GM12864 (cell line): ENCODE data around the gene COL18A1.

Experiments
- DNase-seq: peaks from one replicate; pipeline ENCODE4 v3.0.0-alpha.2; 2011; ENCODE audit warnings: low read depth
- H3K4me3 ChIP-seq: 2 replicates; pipeline ENCODE4 v1.5.1; 2011; ENCODE audit warnings: mild to moderate bottlenecking, low read depth, low read length, control low read depth
- TF ChIP-seq, protein P1 (sequence below): IDR thresholded peaks from 2 replicates; pipeline ENCODE4 v1.5.1; 2011; ENCODE audit warnings: low read depth, mild to moderate bottlenecking, moderate library complexity, low read length, control low read depth, inconsistent platforms; ENCODE audit errors: missing control alignments

COL18A1 gene

DNA sequence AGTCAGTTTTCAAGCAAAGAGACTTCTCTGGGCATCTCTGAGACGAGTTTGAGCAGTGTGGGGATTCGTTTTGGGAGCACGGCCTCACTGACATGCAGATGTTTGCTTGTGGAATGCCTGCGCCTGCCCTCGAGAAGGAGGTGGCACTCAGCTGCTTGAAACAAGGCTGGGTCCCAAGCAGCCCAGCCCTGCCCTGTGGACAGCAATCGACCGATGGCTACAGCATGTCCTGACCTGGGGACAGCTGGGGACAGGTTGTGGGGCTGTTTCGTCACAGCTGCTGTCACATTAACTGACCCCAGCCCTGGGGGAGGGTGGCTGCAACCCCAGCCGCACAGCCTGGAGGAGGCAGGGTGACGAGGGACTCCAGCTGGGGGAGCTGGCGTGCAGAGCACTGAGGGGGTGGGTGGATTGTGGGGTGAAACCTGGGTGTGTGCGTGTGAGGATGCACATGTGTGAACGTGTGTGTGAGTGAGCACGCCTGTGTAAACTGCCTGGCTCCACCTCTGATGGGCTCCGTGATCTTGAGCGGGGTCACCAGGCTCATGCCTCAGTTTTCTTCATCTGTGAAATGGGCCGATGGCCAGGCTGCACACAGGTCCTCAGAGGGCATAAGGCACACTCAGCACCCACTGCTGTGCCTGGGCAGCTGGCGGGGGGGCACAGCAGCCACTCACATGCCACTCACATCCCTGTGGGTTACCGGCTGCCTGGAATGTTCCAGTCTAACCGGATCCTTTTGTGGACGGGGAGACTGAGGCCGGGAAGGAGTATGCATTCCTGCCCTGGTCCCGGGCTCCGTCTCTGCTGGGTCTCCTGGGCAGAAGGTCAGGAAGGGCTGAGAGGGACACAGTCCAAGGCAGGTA, 49.3 kb downstream of the COL18A1 start:
- no peak overlapping the region for H3K4me3 ChIP-seq
- TF ChIP-seq, protein P1, sequence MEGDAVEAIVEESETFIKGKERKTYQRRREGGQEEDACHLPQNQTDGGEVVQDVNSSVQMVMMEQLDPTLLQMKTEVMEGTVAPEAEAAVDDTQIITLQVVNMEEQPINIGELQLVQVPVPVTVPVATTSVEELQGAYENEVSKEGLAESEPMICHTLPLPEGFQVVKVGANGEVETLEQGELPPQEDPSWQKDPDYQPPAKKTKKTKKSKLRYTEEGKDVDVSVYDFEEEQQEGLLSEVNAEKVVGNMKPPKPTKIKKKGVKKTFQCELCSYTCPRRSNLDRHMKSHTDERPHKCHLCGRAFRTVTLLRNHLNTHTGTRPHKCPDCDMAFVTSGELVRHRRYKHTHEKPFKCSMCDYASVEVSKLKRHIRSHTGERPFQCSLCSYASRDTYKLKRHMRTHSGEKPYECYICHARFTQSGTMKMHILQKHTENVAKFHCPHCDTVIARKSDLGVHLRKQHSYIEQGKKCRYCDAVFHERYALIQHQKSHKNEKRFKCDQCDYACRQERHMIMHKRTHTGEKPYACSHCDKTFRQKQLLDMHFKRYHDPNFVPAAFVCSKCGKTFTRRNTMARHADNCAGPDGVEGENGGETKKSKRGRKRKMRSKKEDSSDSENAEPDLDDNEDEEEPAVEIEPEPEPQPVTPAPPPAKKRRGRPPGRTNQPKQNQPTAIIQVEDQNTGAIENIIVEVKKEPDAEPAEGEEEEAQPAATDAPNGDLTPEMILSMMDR = no peak
- no peak for DNase-seq

DNA sequence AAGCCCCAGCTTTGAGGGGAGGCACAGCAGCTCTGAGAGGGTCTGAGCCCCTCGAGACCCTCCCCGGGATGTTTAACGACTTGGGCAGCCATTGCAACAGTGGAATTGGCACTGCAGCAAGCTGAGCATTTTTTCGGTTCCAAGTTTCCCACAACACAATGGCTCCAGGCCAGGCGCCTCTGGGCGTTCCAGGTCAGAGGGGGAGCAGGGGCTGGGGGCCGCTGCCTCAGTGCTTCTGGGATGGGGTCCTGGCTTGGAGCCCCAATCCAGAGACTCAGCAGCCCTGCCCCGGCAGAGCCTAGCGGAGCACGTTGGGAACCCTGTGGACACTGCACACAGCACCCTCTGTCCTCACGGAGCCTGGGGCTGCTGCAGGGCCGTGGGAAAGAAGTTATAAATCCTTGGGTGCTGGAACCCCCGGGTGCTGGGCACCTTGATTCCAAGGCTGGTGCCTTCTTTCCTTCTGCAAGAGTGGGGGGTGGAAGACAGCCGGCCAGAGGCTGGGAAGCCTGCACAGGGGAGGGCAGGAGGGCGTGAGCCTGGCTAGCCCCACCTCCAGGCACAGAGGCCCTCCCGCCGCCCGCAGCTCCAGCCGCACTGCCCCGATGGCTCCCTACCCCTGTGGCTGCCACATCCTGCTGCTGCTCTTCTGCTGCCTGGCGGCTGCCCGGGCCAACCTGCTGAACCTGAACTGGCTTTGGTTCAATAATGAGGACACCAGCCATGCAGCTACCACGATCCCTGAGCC, 50.1 kb downstream of the COL18A1 start:
- no peak overlapping the region for H3K4me3 ChIP-seq
- TF ChIP-seq, protein P1 = no peak
- DNase-seq = no peak

DNA sequence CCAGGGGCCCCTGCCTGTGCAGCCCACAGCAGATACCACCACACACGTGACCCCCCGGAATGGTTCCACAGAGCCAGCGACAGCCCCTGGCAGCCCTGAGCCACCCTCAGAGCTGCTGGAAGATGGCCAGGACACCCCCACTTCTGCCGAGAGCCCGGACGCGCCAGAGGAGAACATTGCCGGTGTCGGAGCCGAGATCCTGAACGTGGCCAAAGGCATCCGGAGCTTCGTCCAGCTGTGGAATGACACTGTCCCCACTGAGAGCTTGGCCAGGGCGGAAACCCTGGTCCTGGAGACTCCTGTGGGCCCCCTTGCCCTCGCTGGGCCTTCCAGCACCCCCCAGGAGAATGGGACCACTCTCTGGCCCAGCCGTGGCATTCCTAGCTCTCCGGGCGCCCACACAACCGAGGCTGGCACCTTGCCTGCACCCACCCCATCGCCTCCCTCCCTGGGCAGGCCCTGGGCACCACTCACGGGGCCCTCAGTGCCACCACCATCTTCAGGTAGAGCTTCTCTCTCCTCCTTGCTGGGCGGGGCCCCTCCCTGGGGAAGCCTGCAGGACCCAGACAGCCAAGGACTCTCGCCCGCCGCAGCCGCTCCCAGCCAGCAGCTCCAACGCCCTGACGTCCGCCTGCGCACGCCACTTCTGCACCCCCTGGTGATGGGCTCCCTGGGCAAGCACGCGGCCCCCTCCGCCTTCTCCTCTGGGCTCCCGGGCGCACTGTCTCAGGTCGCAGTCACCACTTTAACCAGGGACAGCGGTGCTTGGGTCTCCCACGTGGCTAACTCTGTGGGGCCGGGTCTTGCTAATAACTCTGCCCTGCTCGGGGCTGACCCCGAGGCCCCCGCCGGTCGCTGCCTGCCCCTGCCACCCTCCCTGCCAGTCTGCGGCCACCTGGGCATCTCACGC, 51.0 kb downstream of the COL18A1 start:
- no peak for DNase-seq
- TF ChIP-seq, protein P1 = no peak
- H3K4me3 ChIP-seq = no peak overlapping the region

DNA sequence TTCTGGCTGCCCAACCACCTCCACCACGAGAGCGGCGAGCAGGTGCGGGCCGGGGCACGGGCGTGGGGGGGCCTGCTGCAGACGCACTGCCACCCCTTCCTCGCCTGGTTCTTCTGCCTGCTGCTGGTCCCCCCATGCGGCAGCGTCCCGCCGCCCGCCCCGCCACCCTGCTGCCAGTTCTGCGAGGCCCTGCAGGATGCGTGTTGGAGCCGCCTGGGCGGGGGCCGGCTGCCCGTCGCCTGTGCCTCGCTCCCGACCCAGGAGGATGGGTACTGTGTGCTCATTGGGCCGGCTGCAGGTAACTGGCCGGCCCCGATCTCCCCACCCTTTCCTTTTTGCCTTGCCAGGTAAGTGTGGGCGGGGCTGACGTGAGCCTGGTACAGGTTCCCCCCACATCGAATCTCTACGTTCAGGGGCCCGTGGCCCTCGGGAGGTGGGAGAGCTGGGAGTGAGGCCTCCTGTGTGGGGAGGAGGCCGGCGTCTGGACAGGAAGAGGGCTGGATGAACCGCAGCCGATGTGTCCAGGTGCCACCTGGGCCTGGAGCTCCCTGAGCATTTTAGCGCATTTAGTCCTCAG, 51.7 kb downstream of the COL18A1 start:
- DNase-seq = no peak
- no peak overlapping the region for H3K4me3 ChIP-seq
- TF ChIP-seq, protein P1 = no peak

DNA sequence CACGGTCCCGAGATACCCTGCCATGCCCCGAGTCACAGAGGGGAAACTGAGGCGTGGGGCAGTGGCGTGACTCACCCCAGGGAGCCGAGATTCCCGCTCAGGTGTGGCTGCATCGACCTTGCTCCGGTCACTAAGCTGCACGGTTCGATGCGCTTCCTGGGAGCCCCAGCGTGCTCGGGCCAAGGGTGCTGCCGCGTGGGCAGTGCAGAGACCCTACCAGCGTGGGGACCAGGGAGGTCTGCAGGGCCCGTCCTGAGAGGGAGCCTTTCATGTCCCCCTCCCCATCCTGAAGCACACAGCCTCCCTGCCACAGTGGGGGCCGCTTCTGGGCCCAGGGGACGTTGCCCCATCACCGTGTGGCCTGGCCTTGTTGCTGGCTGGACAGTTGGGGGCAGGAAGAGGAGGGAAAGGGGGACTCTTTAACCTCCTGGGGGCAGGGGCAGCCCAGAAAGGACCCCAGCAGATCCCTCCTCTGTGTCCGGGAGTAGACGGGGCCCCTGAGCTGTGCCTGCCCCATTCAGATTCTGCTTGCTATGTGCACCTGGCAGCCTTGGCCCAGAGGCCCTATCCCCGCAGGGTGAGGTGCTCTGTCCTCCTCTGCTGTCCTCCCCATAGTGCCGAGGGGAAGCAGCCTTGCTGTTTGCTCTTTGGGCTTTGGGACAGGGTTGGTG, 52.3 kb downstream of the COL18A1 start:
- DNase-seq = no peak
- TF ChIP-seq, protein P1 = no peak
- H3K4me3 ChIP-seq = no peak overlapping the region

DNA sequence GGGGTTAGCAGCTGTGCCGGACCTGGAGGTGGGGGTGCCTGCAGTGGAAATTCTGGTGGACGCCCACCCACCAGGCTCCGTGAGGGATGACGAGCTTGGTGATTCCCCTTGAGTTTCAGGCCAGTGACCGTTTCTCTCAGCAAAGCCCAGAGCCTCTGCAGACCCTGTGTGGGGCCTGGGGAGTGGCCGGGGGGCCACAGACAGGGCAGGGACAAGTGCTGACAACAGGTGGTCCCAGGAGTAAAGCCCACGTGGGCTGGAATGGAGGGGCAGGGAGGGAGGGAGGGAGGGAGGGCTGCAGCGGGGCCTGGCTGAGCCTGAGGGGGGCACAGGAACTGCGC, 52.8 kb downstream of the COL18A1 start:
- no peak for DNase-seq
- TF ChIP-seq, protein P1 = no peak
- H3K4me3 ChIP-seq = no peak overlapping the region
